NCI-H1436 treated with DMSO at 0.1 percent for 48 hours (cell line): ENCODE data around the gene OAS2.

Experiments
- DNase-seq: peaks from one replicate; lab custom pipeline; 2025; lab: John Stamatoyannopoulos, UW

OAS2 gene

DNA sequence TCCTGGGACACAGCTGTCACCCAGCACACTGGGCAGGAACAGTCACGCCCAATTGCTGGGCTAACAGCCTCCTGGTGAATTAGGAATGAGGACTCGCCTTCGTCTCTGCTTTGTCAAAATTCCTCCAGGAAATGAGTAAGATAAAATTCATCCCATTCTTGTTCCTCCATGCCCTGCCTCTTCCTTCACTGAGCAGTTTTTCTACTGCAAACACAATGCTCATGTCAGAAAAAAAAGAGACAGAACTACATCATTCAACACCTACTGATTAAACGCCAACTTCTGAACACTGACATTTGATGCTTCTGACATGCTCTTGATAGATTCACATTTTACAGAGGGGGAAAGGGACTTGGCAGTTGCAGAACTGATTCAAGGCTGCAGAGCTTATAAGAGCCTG is 40.7 kb downstream of the OAS2 start:
- DNase-seq = no peak

DNA sequence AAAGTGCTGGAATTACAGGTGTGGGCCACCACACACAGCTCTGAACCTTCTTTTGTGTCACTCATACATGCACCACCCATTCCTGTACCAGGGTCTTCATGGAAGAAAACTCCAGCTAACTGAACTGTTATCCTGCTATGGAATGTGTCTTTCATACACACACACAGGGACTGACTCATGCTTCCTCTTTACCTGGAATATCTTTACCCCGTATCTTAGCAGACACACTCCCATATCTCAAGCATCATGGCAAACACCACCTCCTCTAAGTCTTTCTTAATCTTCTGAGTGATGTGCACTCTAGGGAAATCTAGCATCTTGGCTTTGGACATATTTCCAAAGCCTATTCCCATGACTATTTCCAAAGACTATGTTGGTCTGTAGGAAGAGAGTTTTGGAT is 43.2 kb downstream of the OAS2 start:
- DNase-seq = no peak

DNA sequence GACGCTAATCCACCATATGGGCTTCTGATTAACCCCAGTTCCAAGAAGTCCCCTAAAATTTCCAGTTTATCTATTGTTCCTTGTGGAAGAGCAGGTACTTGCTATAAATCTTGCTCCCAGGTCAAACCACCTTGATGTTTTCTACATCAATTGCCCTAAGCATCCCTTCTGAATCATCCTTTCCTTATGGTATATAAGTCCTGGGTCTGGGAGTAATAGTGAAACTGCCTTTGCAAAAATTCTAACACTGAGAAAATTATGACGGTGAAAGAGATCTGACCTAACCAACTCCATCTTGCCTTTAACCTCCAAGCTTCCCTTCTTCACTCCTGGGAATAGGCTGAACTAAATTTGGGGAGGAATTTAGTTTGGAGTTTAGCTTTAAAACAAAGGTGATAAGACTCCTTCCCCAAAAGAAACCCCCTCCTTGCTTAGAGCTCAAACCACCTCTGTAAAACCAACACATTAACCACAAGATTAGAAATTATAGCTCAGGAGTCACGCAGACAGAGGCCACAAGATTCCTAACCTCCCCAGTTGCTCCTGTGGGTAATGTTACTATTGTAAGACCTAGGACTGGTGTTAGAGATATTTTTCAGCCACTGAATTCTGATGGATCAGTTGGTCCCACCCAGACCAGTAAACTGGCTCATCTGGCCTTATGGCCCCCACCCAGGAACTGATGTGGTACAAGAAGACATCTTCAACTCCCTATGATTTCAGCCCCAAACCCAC is 44.4 kb downstream of the OAS2 start:
- DNase-seq = no peak

DNA sequence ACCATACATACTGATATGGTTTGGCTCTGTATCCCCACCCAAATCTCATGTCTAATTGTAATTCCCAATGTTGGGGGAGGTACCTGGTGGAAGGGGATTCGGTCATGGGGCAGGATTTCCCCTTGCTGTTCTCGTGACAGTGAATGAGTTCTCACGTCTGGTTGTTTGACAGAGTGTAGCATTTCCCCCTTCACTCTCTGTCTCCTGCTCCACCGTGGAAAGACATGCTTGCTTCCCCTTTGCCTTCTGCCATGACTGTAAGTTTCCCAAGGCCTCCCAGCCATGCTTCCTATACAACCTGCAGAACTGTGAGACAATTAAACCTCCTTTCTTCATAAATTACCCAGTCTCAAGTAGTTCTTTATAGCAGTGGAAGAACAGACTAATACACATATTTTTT is 49.4 kb downstream of the OAS2 start:
- no peak for DNase-seq

DNA sequence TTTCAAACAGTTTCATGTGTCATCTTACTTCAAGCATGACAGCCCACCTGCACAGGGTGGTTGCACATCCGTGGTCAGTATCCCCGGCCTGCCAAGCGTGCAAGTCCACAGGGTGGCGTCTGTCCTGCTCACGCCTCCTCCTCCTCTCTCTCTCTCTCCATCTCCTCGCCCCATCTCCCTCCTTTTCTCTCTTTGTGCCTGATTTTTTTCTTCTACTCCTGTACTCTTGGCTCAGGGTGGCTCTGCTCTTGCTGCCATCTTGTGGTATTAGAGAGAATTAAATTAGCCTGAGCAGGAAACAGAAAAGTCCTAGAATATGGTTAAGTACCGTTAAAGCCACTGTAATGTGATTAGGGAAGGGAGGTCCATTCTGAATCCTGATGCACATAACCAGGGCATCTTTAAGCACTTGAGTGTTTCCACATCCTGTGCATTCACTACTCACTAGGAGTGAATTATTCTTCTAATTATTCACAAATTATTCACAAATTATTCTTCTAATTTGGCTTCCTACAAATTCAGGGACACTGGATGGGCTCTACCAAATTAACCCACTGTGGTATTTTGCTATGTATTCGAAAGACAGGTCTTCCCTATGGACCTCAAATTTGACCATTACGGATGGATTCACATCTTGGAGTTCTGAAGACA is 52.7 kb downstream of the OAS2 start:
- DNase-seq = no peak

DNA sequence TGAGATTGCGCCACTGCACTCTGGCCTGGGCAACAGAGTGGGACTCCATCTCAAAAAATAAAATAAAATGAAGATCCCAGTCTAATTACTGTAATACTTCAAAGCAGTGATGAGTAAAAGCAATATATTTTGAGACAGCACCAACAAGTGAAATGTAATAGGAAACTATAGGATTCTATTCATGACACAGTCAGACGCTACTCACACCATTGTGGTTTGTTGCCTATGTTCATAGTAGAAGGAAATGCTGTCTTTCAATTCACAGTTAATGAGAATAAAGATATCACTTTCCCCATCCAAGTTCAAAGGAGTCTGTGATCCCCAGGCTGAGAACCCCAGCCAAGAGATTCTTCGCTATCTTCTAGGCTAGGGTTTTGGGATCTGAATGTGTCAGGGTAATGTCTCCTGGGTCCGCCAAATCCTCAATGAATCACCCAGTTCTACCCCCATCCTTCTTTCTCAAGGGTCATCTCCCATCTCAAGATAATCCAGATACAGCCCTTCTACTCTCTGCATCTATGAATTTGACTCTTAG is 61.7 kb downstream of the OAS2 start:
- DNase-seq = no peak

- no peak for DNase-seq
Observed at GRCh38 chr12:113040722-113041171, 62.4 kb downstream of the OAS2 start.

GRCh38 chr12:113041560-113041959 is 63.2 kb downstream of the OAS2 start:
- no peak for DNase-seq

GRCh38 chr12:113043240-113043639 is 64.9 kb downstream of the OAS2 start:
- no peak for DNase-seq

DNA sequence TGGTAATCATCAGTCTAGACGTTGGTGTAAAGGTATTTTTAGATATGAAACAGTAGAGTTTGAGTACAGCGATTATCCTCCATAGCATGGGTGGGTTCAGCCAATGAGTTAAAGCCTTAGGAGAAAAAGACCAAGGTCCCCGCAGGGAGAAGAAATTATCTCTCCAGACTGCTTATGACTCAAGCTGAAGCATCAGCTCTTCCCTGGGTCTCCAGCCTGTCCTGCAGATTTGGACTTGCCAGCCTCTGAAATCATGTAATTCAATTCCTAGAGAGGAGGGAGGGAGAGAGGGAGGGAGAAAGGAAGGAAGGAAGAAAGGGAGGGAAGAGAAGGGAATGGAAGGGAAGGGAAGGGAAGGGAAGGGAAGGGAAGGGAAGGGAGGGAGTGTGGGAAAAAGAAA is 66.2 kb downstream of the OAS2 start:
- no peak for DNase-seq

DNA sequence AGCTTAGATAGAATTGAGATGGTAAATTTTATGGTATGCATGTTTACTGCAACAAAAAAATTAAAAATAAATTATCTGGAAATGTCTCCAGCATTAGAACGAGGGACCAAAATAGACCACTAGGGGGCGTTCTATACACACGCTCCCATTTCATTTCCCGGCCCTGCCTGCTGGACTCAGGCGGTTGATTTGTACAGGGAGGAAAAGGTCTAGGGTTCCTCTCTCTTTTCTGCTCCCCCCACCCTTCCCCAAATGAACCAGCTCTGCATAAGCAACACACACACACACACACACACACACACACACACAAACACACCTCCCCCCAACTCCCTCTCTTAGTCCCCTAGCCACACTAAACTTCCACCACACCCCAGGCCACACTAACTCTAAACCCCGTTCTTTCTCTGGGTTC is 70.4 kb downstream of the OAS2 start:
- no peak for DNase-seq

DNA sequence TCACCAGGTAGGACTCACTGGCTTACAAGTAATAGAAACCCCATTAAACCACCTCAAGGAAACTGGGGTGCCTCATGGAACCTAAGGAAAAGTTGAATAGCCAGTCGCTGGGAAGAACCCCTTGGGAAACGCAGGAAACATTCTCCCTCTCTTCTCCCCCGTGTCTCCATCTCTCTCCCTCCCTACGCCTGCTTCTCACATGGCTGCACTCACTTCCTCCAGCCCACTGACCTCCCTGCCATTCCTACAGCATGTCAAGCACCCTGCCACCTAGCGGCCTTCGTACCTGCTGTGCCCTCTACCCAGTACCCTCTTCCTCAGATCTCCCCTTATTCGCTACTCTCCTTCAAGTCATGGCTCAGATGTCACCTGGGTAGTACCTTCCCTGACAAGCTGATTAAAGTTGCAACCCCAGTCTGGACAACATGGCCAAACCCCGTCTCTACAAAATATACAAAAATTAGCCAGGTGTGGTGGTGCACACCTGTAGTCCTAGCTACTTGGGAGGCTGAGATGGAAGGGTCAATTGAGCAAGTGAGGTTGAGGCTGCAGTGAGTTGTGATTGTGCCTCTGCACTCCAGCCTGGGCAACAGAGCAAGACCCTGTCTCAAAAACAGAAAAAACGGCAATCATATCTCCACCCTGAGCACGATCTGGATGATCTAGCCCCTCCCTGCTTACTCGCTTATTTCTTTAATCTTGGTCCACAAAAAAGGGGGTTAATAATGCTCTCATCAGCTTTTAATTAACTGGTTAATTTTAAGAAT is 71.8 kb downstream of the OAS2 start:
- DNase-seq = no peak

DNA sequence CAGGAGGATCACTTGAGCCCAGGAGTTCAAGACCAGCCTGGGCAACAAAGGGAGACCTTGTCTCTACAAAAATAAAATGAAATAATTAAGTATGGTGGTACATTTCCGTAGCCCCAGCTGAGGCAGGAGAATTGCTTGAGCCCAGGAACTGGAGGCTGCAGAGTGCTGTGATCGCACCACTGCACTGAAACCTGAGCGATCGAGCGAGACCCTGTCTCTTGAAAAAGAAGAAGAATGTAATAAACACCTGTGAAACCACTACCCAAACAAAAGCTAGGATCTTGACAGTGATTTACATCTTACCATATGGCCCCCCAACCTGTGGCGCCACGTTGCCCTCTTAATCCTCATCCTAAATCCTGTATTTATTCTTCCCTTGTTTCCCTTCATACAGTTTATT is 72.5 kb downstream of the OAS2 start:
- DNase-seq = no peak

DNA sequence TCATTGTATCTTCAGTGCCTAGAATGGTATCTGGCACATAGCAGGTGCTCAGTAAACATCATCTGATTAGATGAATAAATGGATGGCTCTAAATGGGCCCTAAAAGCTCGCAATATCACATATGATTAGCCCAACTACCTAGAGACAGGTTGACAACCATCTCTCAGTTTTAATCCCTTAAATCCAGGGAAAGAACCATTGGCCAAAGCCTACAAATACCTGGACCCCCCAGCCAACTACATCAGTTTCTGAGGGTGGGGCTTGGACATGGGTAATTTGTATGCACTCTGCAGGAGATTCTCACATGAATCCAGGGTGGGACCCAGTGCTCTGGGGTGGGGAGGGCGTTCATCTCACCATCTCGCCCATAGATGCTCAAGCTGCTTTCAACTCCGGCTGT is 73.4 kb downstream of the OAS2 start:
- no peak for DNase-seq

DNA sequence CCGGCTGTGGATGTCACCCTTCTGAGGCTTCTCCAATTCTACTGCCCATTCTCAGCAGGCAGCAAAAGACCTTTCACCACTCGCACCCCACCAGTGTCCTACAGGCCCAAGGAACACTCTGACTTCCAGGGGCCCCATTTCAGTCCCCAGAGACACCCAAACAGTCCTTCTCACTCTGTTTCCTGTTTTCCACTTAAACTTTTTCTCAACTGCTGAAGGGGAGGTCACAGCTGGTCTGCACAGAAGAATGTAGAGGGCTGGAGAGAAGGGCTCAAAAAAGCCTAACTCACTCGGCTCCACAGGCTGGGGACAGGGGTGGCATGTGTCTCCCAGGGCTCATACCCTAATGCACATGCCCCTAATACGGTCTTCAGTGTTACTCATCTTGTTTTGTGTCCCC is 74.0 kb downstream of the OAS2 start:
- no peak for DNase-seq

DNA sequence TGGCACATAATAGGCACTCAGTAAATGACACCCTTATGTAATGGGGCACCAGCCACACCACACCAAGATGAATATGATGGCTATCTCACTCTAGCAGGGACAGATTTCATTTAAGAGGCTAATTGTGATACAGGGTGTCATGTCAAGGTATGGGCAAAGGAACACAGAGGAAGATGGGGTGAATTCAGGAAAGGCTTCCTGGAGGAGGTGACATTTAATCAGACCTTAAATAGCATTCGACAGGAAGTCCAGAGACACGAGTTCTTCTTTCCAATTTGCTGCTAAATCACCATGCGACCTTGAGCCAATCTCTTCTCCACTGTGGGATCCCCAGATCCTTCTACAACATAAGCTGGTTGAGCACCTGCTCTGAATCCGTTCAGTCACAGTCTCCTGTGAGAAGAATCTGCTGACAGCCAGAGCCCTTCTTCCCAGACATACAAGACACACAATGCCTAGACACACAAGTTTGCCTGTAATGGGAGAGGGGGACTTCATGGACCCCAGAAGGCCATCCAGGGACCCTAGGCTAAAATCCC is 76.7 kb downstream of the OAS2 start:
- DNase-seq = no peak

- DNase-seq = no peak
Observed at GRCh38 chr12:113055594-113056380, 77.5 kb downstream of the OAS2 start.

DNA sequence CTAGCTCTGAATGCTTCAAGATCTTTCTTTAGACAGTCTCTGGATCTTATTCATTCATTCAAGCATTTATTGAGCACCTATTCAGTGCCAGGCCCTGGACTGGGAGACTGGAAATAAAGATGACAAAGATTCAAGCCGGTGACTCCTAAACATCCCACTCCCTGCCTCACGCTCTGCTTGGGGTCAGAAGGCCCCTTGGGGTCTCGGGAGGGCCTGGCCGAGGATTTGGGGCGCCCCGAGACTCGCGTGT is 78.0 kb downstream of the OAS2 start:
- no peak for DNase-seq

DNA sequence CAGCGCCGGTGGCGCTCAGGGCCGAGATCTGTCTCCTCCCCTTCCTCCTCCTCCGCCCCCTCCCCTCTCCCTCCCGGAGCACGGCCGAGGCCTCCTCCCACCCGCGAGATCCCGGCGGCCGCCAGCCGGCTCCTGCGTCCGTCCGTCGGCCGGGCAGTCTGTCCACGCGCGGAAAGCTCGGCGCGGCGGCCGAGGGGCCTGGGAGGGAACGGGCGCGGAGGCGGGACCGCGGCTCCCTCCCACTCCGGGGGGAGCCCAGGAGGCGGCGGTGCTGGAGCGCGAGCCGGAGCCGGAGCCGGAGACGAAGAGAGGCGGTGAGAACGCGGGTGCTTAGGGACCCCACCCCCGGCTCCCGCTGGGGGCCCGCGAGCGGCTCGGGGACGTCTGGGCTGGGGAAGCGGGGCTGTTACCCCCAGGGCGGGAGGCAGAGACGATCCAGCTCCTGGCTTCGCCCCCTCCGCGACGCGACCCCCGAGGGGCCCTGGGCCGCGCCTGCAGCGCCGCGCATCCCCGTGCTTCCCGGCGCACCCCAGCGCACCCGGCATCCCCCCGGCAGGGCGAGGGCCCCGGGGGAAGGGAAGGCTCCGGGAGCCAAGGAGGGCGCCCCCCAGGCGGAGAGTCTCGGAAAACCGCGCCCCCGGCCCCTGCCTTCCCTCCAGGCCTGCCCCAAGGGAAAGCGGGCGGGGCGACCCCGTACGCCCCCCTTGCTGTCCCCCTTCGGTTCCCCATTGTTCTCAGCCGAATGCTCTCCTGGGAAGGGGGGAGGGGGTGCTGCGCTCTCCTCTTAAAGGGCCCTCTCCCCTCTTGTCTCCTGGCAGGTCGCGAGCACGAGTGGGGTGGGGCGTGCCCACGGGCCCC is 78.5 kb downstream of the OAS2 start, which contains the start of gene DTX1:
Gene DTX1 (plus strand): TSS at position 100 of the 858 bp plus-strand sequence. CDS start 1,463 bp downstream, outside the sequence.
- DNase-seq = no peak

DNA sequence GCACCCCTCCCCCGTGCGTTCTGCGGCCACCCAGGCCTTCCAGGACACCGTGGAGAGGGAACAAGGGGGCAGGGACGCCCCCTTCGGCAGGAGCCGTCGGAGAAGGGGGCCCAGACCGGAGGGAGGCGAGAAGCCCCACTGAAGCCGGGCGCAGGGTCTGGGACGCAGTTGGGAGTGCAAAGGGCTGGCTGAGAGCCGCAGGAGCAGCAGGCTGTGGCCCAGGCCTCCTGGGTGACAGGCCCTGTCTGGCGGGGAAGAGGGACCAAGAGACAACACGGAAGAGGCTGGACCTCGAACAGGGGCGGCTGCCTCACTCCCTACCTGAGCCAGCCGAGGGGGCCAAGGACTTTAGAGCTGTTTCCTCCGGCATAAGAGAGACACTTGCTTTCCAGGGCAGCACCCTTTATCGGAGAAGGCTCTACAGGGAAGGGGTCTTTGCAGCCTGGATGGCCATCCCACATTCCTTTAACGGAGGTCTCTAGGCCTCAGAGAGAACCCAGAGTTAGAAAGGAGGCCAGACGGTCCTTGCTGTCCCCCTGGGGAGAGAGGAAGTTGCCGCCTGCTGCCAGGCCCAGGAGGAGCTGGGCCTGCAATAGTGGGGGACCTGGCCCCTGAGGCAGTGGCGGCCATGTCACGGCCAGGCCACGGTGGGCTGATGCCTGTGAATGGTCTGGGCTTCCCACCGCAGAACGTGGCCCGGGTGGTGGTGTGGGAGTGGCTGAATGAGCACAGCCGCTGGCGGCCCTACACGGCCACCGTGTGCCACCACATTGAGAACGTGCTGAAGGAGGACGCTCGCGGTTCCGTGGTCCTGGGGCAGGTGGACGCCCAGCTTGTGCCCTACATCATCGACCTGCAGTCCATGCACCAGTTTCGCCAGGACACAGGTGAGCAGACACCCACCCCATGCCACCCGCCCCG is 79.5 kb downstream of the OAS2 start:
- no peak for DNase-seq
